Stimulated activated CD4-positive, alpha-beta T cell treated with anti-CD3 and anti-CD28 coated beads, Interleukin-4, amount 100 ng/mL, for 24 hours (primary cell): ENCODE data around the gene B4GALNT2.
"Not testable (repeated sequence)": the region's sequence is repeated elsewhere in the genome, so short reads cannot be mapped to it uniquely, and the experiment has no call there.

Experiments used
- DNase-seq: peaks from one replicate; pipeline ENCODE4 v3.0.0-alpha.2; 2020

B4GALNT2 gene

GRCh38 chr17:49183801-49184200 is 51.2 kb downstream of the B4GALNT2 start:
- no peak for DNase-seq

- not testable (repeated sequence) for DNase-seq
Observed at GRCh38 chr17:49184522-49184921, 52.0 kb downstream of the B4GALNT2 start.

GRCh38 chr17:49185381-49185780 is 52.8 kb downstream of the B4GALNT2 start:
- not testable (repeated sequence) for DNase-seq

GRCh38 chr17:49187301-49187700 is 54.7 kb downstream of the B4GALNT2 start:
- DNase-seq: no peak

GRCh38 chr17:49190932-49191331 is 58.4 kb downstream of the B4GALNT2 start:
- DNase-seq: no peak

- no peak for DNase-seq
Observed at GRCh38 chr17:49191409-49191916, 58.9 kb downstream of the B4GALNT2 start.

- peak; percentile 92 for DNase-seq
Observed at GRCh38 chr17:49191917-49192741, 59.6 kb downstream of the B4GALNT2 start.

GRCh38 chr17:49193513-49194296 is 61.1 kb downstream of the B4GALNT2 start:
- DNase-seq: peak; percentile 17

GRCh38 chr17:49194297-49194607 is 61.7 kb downstream of the B4GALNT2 start:
- no peak for DNase-seq

GRCh38 chr17:49195751-49196150 is 63.2 kb downstream of the B4GALNT2 start:
- DNase-seq: no peak

GRCh38 chr17:49196520-49196919 is 64.0 kb downstream of the B4GALNT2 start:
- DNase-seq: no peak

GRCh38 chr17:49197346-49197998 is 64.9 kb downstream of the B4GALNT2 start:
- DNase-seq: no peak

- no peak for DNase-seq
Observed at GRCh38 chr17:49198211-49198610, 65.6 kb downstream of the B4GALNT2 start.

GRCh38 chr17:49200423-49201083 is 68.0 kb downstream of the B4GALNT2 start:
- DNase-seq: no peak

- DNase-seq: no peak
Observed at GRCh38 chr17:49201481-49201927, 68.9 kb downstream of the B4GALNT2 start.

- DNase-seq: no peak
Observed at GRCh38 chr17:49203796-49204195, 71.2 kb downstream of the B4GALNT2 start.

GRCh38 chr17:49204516-49204915 is 71.9 kb downstream of the B4GALNT2 start:
- DNase-seq: no peak

- DNase-seq: no peak
Observed at GRCh38 chr17:49209061-49209571, 76.5 kb downstream of the B4GALNT2 start.

- peak; percentile 75 for DNase-seq
Observed at GRCh38 chr17:49210158-49211029, 77.8 kb downstream of the B4GALNT2 start, which contains the start of the genes ABI3 and GNGT2. Gene ABI3 (plus strand): TSS chr17:49210707. CDS start chr17:49210725, 18 bp downstream. Gene GNGT2 (minus strand): TSS chr17:49210574. CDS start chr17:49207422, 3,152 bp downstream.

GRCh38 chr17:49213399-49213798 is 80.8 kb downstream of the B4GALNT2 start:
- DNase-seq: no peak

GRCh38 chr17:49213847-49214246 is 81.3 kb downstream of the B4GALNT2 start:
- DNase-seq: no peak
